ENCODE results near the gene MACROD2. TPM values are rescaled to one million over a fixed set of nuclear protein-coding genes. Genes with fewer than 3 reads are reported as not detected.

The MACROD2 gene
- total and polyA plus RNA-seq, 7 donors: 0.20 to 4.8 (median 0.87) TPM

DNA sequence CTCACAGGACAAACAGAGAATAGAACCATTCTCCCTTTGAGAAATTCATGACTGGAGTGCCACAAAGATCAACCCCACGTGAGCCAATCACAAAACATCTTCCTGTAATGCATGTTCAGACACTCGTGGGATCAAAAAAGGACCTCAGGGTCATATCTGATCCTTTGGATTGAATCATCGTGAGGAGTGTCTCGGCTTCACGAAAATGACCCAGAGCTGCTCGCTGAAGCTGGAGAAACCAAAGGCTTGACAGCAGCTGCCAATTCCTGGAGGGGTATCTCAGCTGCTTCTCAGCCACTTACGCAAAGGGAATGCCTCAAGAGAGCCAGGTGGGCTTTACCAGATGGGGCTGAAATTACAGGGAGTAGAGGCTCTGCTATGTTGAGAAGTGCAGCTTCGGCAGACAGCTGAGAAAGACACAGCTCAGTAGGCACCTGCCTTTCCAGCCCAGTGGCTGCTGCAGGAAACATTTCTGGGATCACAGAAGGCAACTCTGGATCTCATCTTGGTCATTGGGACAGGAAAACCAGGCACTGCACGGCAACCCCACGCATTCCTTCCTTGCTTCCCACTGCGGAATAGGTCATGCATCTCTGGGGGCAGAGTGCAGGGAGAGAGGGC lies 1764.8 kb downstream of the MACROD2 start:
- WGBS, 3 donors: 19 to 23% (median 20%) methylated on average over 11 of the region's 11 CpGs
- DNase-seq (no peak), ATAC-seq (no peak)
- H3K36me3 ChIP-seq (ENCODE audit: insufficient read depth in 1 of 2, low read depth in 1 of 2): no peaks in the 10 kb centered on the region
- no peaks in the 10 kb centered on the region for H3K27me3 ChIP-seq (ENCODE audit: insufficient read depth in 3 of 3, low read length in 2 of 3)
- H3K27ac ChIP-seq: no peak overlapping the region
- no peak for TF ChIP-seq CTCF (IDR thresholded peaks at IDR 0.05)
- H3K4me1 ChIP-seq: peaks cover 5% of the 10 kb centered on the region
- H3K4me3 ChIP-seq: no peak overlapping the region
- intact Hi-C loops (cut with DNase I): no loop called here
- H3K9me3 ChIP-seq: no peaks in the 10 kb centered on the region

DNA sequence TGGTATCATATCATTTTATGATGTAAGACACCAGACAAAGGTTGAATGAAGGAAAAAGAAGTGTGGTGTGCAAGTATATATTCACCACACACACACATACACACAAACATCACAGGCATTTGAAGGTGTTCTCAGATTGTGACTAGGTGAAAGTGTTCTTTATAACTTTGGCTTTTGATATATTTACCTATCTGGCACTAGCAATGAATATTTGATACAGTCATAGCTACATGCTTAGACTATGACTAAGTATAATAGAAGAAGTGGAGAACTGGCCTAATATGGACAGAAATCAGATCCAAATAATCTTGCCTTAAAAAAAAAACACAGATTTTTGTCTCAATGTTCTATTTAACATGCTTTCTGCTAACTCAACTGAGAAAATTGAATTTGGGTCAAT lies 1768.0 kb downstream of the MACROD2 start:
- DNase-seq (no peak), ATAC-seq (no peak)
- Histone ChIP-seq H3K9me3 (no peaks in the 10 kb centered on the region), H3K36me3 (ENCODE audit: insufficient read depth in 1 of 2, low read depth in 1 of 2) (no peaks in the 10 kb centered on the region), H3K27me3 (ENCODE audit: insufficient read depth in 3 of 3, low read length in 2 of 3) (no peaks in the 10 kb centered on the region), H3K4me1 (peaks cover 5% of the 10 kb centered on the region), H3K27ac (no peak overlapping the region), H3K4me3 (no peak overlapping the region)
- TF ChIP-seq CTCF (IDR thresholded peaks at IDR 0.05): no peak
- intact Hi-C loops (cut with DNase I): no loop called here

DNA sequence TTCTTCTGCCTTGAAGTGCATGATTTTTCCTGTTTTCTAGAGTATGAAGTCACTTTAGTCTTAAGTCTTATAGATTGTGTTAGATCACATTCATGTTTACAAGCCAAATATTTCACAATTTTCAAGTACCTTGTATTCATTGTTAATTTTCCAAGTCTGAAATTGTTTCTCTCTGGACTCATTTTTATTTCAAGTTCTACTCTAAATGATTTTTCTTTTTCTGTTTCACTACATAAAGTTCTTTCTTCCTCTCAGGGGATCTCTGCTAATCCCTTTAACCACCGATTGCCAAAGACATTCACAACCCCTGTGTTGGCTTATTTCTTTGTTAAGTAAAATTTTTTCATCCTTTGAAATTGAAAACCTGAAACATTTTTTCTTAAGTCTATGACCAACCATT lies 1772.3 kb downstream of the MACROD2 start:
- H3K36me3 ChIP-seq (ENCODE audit: insufficient read depth in 1 of 2, low read depth in 1 of 2): no peaks in the 10 kb centered on the region
- intact Hi-C loops (cut with DNase I): no loop called here
- TF ChIP-seq CTCF (IDR thresholded peaks at IDR 0.05): no peak
- no peaks in the 10 kb centered on the region for H3K27me3 ChIP-seq (ENCODE audit: insufficient read depth in 3 of 3, low read length in 2 of 3)
- ATAC-seq (no peak), DNase-seq (no peak)
- H3K4me1 ChIP-seq: no peaks in the 10 kb centered on the region
- 0 to 4% (median 3%) methylated on average over 1 of the region's 1 CpG for WGBS, 3 donors
- H3K4me3 ChIP-seq: no peak overlapping the region
- no peaks in the 10 kb centered on the region for H3K9me3 ChIP-seq
- H3K27ac ChIP-seq: no peak overlapping the region

DNA sequence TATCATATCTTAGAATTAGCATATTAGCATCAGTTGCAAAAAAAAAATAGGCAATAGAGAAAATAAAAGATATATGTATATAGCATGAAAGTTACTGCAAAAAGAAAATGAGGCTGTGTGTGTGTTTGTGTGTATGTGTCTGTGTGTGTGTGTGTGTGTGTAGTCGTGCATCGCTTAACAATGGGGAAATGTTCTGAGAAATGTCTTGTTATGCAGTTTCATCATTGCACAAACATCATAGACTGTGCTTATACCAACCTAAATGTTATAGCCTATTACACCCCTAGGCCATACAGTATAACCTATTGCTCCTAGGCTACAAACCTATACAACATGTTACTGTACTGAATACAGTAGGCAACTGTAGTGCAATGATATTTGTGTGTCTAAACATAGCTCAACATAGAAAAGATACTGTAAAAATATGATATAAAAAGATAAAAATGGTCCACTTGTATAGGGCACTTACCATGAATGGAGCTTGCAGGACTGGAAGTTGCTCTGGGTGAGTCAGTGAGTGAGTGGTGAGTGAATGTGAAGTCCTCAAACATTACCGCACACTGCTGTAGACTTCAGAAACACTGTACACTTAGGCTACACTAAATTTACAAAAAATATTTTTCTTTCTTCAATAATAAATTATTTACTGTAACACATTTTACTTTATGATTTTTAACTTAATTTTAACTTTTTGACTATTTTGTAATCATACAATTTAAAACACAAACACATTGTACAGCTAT lies 1772.9 kb downstream of the MACROD2 start:
- no peak overlapping the region for H3K27ac ChIP-seq
- H3K4me3 ChIP-seq: no peak overlapping the region
- no peaks in the 10 kb centered on the region for H3K36me3 ChIP-seq (ENCODE audit: insufficient read depth in 1 of 2, low read depth in 1 of 2)
- no peaks in the 10 kb centered on the region for H3K9me3 ChIP-seq
- ATAC-seq (no peak), DNase-seq (no peak)
- intact Hi-C loops (cut with DNase I): no loop called here
- no peak for TF ChIP-seq CTCF (IDR thresholded peaks at IDR 0.05)
- no peaks in the 10 kb centered on the region for H3K4me1 ChIP-seq
- WGBS, 3 donors: 81 to 89% (median 86%) methylated on average over 3 of the region's 3 CpGs
- H3K27me3 ChIP-seq (ENCODE audit: insufficient read depth in 3 of 3, low read length in 2 of 3): no peaks in the 10 kb centered on the region

All from psoas muscle (tissue), 8 donors.